GM12865 (cell line): ENCODE measurements around the gene MVP.

Source experiments
- DNase-seq: peaks from one replicate; pipeline ENCODE4 v3.0.0; 2010; ENCODE audit warnings: low read depth
- H3K4me3 ChIP-seq: 2 replicates; pipeline ENCODE4 v1.5.1; 2011; ENCODE audit warnings: mild to moderate bottlenecking, low read depth, low read length, control low read depth
- TF ChIP-seq, protein P1 (sequence below): IDR thresholded peaks from 2 replicates; pipeline ENCODE4 v1.5.1; 2011; ENCODE audit warnings: low read length, control low read depth, low read depth, inconsistent platforms; ENCODE audit not compliant: insufficient read depth; ENCODE audit errors: missing control alignments

The MVP gene

DNA sequence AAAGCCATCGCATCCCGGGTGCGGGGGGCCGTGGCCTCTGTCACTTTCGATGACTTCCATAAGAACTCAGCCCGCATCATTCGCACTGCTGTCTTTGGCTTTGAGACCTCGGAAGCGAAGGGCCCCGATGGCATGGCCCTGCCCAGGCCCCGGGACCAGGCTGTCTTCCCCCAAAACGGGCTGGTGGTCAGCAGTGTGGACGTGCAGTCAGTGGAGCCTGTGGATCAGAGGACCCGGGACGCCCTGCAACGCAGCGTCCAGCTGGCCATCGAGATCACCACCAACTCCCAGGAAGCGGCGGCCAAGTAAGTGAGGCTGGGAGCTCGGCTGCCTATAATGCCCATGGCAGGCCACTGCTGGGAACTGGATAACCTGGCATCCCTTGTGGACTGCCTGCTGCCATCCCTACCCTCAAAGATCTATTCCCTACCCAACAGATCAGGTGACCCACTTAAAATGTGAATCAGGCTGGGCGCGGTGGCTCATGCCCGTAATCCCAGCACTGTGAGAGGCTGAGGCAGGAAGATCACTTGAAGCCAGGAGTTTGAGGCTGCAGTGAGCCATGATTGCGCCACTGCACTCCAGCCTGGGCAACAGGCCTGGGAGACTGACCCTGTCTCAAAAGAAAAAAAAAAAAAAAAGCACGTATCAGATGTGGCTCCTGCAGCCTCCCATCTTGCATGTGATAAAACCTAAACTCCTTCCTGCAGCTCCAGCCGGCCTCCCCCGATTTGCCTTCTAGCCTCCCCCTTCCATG, 24.5 kb downstream of the MVP start:
- TF ChIP-seq, protein P1, sequence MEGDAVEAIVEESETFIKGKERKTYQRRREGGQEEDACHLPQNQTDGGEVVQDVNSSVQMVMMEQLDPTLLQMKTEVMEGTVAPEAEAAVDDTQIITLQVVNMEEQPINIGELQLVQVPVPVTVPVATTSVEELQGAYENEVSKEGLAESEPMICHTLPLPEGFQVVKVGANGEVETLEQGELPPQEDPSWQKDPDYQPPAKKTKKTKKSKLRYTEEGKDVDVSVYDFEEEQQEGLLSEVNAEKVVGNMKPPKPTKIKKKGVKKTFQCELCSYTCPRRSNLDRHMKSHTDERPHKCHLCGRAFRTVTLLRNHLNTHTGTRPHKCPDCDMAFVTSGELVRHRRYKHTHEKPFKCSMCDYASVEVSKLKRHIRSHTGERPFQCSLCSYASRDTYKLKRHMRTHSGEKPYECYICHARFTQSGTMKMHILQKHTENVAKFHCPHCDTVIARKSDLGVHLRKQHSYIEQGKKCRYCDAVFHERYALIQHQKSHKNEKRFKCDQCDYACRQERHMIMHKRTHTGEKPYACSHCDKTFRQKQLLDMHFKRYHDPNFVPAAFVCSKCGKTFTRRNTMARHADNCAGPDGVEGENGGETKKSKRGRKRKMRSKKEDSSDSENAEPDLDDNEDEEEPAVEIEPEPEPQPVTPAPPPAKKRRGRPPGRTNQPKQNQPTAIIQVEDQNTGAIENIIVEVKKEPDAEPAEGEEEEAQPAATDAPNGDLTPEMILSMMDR, result no peak
- no peak overlapping the region for H3K4me3 ChIP-seq
- no peak for DNase-seq

GRCh38 chr16:29845656-29846055, 25.4 kb downstream of the MVP start:
- TF ChIP-seq, protein P1, result no peak
- H3K4me3 ChIP-seq, result no peak overlapping the region
- DNase-seq, result no peak

DNA sequence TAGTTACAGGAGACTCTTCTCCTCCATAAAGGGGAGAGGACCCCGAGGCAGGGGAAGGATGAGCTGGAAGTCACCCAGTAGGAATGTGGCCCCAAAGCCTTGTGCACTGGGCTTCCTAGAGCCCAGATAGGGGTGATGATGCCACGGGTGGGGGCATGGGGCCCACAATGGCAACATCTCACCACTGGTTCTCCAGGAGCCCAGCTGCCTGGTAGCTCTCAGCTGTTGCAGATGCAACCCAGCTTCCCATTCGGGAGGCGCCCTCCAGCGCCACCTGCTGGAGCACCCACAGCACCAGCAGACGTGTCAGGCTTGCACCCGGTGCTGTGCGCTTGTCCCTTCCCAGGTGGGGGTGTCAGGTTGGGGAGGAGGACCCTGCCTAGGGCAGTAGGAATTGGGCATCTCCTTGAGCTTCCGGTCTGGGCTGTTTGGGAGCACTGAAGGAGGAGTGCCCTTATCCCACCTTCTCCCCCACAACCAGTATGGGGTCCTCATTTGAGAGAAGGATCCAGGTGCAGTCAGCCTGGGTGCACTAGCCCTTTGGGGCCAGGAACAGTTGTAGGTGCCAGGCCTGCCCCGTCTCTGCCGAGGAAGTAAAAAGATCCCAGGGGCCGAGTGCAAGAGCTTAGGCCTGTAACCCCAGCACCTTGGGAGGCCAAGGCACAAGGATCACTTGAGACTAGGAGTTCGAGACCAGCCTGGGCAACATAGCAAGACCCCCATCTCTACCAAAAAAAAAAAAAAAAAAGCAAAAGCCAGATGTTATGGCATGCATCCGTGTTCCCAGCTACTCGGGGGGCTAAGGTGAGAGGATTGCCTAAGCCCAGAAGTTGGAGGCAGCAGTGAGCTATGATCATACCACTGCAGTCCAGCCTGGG, 28.4 kb downstream of the MVP start:
- peak; percentile 80 for DNase-seq
- H3K4me3 ChIP-seq, result no peak overlapping the region
- TF ChIP-seq, protein P1, result peak; percentile 94

- TF ChIP-seq, protein P1, result no peak
- H3K4me3 ChIP-seq, result no peak overlapping the region
- no peak for DNase-seq
These were observed 29.2 kb downstream of the MVP start for GRCh38 chr16:29849505-29849904.

DNA sequence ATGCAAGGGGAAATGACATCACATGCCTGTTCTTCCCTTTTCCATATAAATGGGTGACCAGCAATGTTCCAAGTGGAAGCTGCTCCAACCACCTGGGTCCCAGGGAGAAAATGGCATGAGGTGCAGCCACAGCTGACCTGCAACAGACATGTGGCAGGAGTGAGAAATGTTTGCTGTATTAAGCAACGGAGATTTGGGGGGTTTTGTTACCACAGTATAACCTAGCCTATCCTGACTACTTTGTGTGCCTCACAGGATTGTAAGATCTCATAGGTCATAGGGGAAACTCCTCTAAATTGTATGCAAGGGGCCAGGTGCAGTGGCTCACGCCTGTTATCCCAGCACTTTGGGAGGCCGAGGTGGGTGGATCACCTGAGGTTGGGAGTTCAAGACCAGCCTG, 30.7 kb downstream of the MVP start:
- DNase-seq, result no peak

GRCh38 chr16:29852654-29853053, 32.4 kb downstream of the MVP start:
- TF ChIP-seq, protein P1, result no peak
- no peak overlapping the region for H3K4me3 ChIP-seq
- no peak for DNase-seq

More for the DNA sequence above, 30.7 kb downstream of the MVP start:
- no peak overlapping the region for H3K4me3 ChIP-seq
- TF ChIP-seq, protein P1, result no peak
